ENCODE results near the gene RENBP. TPM values are rescaled to one million over a fixed set of nuclear protein-coding genes. Genes with fewer than 3 reads are reported as not detected.

Gene RENBP
- polyA plus RNA-seq, 12 donors = 1.4 to 26.0 (median 2.3) TPM; not detected in 1

DNA sequence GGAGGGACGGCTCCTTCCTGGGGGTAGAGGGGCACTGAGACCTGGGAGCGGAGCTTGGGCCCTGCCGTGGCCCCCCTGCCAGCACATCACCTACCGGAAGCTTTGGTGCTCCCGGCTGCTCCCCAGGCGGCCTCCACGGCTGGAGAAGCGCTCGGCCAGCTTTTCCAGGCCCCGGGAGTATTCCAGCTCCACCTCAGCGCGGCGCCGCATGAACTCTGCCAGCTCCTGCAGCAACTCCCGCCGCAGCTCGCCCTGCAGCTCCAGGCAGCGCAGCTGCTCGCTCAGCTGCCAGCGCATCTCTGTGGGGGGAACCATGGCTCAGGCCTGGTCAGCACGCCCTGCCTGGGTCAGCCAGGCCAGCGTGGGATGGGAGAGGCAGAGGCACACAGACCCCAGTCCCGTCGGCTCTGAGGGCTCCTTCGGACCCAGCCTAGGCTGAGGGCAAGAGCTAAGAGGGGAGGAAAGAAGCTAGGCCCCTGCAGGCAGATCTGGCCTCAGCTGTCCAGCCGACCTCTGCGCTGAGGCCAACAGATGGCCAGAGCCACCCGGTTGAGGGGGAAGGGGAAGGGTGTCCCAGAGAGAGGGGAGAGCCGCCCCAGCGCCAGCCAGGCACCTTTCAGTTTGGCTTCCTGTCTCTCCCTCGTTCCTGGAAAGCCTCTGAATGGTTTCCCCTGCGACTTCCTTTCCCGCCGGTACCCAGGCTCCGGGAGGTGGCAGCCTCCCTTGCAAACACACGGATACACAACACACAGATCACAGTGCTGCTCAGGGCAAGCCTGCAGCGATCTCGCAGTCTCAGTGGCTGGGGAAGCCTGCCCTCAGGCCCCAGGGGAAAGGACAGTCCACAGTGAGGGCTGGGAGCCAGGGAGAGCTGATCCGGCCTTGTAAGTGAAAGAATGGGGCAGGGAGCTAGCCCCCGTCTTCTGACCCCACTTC is 22.7 kb downstream of the RENBP start:
- no peak for DNase-seq

GRCh38 chrX:153921070-153921469 is 23.4 kb downstream of the RENBP start:
- DNase-seq = no peak

DNA sequence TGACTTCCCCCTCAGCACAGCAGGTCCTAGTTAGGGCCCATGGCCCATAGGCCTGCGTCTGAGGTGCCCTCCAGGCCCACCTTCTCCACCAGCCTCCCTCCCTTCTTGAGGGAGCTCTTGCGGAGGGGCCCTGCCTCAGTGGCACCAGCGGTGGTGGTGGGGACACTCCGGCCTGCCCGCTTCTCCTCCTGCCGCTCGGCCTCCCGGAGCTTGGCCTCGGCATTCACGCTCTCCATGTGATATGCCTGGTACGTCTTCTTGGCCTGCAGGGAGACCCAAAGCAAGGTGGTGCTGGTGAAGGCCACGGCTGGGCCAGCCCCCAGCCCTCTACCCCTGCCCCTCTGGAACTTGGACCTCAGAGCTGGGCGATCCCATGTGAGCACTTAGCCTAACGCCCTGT is 23.9 kb downstream of the RENBP start:
- no peak for DNase-seq

GRCh38 chrX:153919281-153919680 is 25.2 kb downstream of the RENBP start:
- DNase-seq = no peak

- no peak for DNase-seq
Measured at GRCh38 chrX:153917869-153918268, 26.6 kb downstream of the RENBP start.

GRCh38 chrX:153913701-153914100 is 30.7 kb downstream of the RENBP start:
- DNase-seq = no peak

DNA sequence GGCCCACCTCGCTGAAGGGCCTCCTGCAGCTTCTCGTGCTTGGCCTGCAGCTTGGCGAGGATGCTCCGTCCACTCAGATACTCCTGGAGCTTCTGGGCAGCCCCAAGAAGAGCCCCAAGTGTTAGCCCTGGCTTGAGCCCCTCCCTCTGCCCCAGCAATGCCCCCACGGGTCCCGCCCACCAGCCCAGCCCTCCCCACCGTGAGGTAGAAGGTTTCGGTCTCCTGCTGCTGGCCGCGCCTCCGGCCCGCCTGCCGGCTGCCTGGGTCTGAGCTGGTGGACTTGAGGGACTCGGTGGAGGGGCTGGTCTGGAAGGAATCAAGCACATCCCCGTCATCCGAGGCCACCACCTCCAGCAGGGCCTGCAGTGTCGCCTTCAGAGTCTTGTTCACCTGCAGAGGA is 31.2 kb downstream of the RENBP start:
- DNase-seq = no peak

DNA sequence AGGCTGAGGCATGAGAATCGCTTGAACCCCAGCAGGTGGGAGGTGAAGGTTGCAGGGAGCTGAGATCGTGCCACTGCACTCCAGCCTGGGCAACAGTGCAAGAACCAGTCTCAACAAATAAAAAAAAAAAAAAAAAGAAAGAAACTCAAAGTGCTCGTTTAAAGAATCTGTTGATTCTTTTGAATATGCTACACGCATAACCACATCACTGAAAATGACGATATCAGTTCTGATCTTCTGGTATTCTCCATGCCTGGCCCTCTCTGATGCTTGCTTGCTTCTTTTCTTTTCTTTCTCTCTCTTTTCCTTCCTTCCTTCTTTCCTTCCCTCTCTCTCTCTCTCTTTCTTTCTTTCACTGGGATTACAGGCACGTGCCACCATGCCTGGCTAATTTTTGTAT is 32.6 kb downstream of the RENBP start:
- DNase-seq = no peak

DNA sequence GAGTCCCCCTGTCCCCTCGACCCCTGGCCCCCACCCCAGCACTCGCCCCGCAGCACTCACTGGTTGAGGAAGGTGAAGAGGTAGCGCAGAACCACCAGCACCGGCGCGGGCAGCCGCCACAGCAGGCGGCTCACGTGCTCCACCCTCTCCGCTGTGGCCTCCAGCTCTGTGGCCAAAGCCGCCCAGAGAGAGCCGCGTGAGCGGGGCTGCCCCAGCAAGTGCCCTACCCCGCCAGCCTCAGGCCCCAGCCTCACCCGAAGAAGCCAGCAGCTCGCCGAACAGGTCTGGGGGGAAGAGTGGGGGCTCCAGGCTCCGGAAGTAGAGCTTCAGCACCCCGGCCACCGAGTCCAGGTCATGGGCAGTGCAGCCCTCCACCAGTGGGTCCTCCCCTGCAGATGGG is 34.0 kb downstream of the RENBP start:
- DNase-seq = no peak

DNA sequence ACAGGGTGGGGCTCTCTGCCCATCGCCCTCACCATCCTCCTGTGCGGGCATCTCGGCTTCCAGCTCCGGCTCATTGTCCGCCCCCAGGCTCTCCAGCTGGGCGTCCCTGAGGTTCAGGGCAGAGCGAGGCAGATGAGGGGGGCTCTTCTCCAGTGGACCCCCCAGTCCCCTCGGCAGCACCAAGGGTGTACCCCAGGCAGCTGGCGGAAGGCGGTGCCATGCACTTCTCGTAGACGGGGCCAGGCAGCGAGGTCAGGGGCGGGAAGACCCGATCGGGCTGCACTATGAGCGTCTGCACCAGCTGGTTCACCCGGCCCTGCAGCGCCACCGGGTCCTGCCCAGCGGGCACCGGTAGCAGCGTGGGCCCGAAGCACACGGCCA is 34.5 kb downstream of the RENBP start:
- DNase-seq = no peak

GRCh38 chrX:153909024-153909979 is 35.1 kb downstream of the RENBP start:
- DNase-seq = no peak

- no peak for DNase-seq
Measured at GRCh38 chrX:153908219-153908860, 36.1 kb downstream of the RENBP start.

- no peak for DNase-seq
Measured at GRCh38 chrX:153907456-153907855, 37.0 kb downstream of the RENBP start.

- DNase-seq = no peak
Measured at GRCh38 chrX:153906126-153906917, 38.1 kb downstream of the RENBP start.

DNA sequence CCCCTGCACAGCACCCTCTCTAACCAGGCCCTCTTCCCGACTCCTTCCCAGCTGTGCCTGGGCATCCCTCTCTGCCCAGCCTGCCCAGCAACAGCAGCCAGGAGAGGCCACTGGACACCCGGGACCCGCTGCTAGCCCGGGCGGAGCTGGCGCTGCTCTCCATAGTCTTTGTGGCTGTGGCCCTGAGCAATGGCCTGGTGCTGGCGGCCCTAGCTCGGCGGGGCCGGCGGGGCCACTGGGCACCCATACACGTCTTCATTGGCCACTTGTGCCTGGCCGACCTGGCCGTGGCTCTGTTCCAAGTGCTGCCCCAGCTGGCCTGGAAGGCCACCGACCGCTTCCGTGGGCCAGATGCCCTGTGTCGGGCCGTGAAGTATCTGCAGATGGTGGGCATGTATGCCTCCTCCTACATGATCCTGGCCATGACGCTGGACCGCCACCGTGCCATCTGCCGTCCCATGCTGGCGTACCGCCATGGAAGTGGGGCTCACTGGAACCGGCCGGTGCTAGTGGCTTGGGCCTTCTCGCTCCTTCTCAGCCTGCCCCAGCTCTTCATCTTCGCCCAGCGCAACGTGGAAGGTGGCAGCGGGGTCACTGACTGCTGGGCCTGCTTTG is 38.9 kb downstream of the RENBP start:
- no peak for DNase-seq

GRCh38 chrX:153903991-153904957 is 40.2 kb downstream of the RENBP start, which contains the start of gene AVPR2:
Gene AVPR2 (plus strand): TSS chrX:153904673. CDS start chrX:153905146, 473 bp downstream.
- no peak for DNase-seq

- DNase-seq = no peak
Measured at GRCh38 chrX:153903238-153903980, 41.0 kb downstream of the RENBP start.

- DNase-seq = no peak
Measured at GRCh38 chrX:153902385-153902784, 42.1 kb downstream of the RENBP start.

DNA sequence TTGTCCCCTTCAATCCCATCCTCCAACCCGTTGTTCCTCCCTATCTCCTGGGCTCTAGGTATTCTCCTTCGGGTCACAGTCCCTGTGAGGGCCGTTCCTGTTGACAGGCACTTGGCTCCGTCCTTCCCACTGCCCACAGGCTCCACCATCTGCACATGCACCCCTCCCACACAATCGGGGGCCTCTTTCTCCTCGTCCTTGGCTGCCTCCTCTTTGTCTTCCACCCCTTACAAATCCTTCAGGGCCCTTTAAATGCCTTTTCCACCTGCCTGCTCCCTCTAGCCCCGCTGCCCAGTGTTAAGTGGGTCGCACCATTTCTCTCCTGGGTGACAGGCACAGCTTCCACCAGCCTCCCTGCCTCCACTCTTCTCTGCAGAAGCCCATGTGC is 42.7 kb downstream of the RENBP start:
- DNase-seq = no peak

All from muscle of arm (tissue), 12 donors.